Measurements from ENCODE around the gene CBX6. TPM values are rescaled to one million over a fixed set of nuclear protein-coding genes. Genes with fewer than 3 reads are reported as not detected.
"Not testable (repeated sequence)": the region's sequence is repeated elsewhere in the genome, so short reads cannot be mapped to it uniquely, and the experiment has no call there.

CBX6 gene
- total RNA-seq, 1 donor from 2014 or later = 178 TPM

DNA sequence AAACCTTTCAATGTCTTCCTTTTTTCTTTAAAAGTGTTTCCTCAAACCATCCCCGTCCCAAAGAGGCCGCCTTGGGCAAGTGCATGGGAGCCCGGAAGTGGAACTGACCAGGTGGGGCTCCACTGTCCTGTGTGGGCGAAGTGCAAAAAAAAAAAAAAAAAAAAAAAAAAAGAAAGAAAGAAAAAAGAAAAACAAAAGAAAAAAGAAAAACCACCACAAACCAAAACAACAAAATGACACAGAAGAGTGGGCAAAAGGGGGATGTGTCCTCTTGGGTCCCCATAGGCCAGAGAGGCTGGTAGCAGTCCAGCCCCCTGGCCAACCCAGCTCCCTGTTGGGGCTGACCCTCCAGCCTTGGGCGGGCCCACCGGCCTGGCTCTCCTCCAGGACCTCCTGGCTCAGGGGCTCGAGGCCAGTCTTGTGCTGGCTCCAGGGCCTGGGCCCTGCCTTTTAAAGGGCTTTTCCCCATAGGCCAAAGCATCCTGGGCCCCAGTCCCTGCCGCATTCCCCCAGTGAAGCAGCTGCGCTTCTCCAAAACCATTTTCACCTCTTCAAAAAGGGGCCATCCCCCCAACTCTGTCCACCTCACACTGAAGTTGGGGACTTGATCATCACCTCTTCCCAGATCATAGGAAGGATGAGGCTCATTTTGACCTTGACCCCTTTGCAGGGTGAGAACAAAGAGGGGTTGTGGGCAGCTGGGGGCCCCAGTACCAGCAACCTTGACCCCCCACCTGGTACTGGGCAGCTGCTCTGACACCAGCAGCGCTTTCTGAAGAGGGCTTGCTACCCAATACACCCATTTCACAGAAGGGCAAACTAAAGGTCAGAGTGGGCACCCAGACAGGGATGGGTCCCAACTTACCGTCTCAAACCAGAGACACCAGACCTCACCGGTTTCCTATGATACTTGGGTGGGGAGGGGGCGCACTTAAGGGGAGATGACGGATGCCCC is 9.4 kb downstream of the CBX6 start:
- Mint-ChIP-seq H3K27ac (no peak overlapping the region), H3K4me3 (no peak overlapping the region), H3K9me3 (no peaks in the 10 kb centered on the region), H3K36me3 (ENCODE audit: low read depth) (peaks cover 8% of the 10 kb centered on the region), H3K27me3 (ENCODE audit: insufficient read depth) (peaks cover 4% of the 10 kb centered on the region), H3K4me1 (ENCODE audit: low read depth) (no peaks in the 10 kb centered on the region)
- no peak for DNase-seq (ENCODE audit: low spot score)
- intact Hi-C loops (cut with micrococcal nuclease) = no loop called here

DNA sequence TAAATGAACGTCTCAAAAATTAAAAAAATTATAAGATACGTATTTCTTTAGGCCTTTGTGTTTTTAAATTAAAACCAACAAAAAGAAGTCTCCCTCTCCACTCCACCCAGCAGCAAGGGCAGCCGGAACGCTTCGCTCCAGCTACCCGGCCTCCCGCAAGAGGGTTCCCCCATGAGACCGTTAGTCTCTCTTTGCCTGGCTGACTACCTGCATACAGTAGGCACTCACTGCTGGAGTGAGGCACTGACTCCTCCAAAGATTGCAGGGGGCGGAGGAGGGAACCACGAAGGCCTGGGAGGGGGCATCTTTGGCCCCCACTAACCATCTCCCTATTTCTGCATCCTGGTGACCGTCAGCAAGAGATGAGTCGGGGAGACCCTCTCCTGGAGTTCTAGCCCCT is 10.1 kb downstream of the CBX6 start:
- Mint-ChIP-seq H3K9me3 (no peaks in the 10 kb centered on the region), H3K4me1 (ENCODE audit: low read depth) (no peaks in the 10 kb centered on the region), H3K27ac (no peak overlapping the region), H3K27me3 (ENCODE audit: insufficient read depth) (peaks cover 6% of the 10 kb centered on the region), H3K4me3 (no peak overlapping the region), H3K36me3 (ENCODE audit: low read depth) (peaks cover 6% of the 10 kb centered on the region)
- DNase-seq (ENCODE audit: low spot score) = no peak
- intact Hi-C loops (cut with micrococcal nuclease) = no loop called here

DNA sequence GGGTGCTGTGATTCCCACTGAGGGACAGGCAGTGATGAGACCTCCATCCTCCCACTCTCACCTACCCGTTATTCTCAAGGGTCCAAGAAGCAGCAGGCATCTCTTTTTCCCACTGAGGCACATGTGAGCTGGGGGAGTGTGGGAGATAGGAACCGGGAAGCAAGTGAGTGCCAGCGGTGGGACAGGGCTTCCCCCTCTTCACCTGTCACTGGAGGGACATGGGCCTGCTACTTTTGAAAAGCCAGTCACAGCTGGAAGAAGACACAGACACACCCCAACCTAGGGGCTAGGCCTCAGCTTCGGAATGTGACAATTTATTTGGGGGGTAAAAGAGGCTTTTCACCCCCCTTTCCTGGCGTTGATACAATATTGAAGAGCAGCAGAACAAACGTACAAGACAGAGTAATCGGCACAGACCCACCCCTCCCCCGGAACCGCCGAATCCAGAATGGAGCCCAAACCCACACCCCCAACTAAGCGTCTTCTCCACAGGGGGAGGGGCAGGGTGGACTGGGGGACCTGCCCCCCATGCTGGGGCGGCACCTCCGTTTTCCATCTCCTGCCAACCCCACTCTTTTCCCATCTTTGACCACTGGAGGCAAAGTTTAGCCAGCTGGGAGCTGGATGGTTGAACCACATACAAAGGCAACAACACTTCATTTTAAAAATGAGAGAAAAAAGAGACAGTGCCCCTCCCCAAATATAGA is 10.7 kb downstream of the CBX6 start:
- no peak overlapping the region for H3K27ac Mint-ChIP-seq
- intact Hi-C loops (cut with micrococcal nuclease) = no loop called here
- H3K27me3 Mint-ChIP-seq (ENCODE audit: insufficient read depth) = peaks cover 6% of the 10 kb centered on the region
- DNase-seq (ENCODE audit: low spot score) = no peak
- H3K4me3 Mint-ChIP-seq = no peak overlapping the region
- H3K9me3 Mint-ChIP-seq = no peaks in the 10 kb centered on the region
- peaks cover 6% of the 10 kb centered on the region for H3K36me3 Mint-ChIP-seq (ENCODE audit: low read depth)
- H3K4me1 Mint-ChIP-seq (ENCODE audit: low read depth) = no peaks in the 10 kb centered on the region

DNA sequence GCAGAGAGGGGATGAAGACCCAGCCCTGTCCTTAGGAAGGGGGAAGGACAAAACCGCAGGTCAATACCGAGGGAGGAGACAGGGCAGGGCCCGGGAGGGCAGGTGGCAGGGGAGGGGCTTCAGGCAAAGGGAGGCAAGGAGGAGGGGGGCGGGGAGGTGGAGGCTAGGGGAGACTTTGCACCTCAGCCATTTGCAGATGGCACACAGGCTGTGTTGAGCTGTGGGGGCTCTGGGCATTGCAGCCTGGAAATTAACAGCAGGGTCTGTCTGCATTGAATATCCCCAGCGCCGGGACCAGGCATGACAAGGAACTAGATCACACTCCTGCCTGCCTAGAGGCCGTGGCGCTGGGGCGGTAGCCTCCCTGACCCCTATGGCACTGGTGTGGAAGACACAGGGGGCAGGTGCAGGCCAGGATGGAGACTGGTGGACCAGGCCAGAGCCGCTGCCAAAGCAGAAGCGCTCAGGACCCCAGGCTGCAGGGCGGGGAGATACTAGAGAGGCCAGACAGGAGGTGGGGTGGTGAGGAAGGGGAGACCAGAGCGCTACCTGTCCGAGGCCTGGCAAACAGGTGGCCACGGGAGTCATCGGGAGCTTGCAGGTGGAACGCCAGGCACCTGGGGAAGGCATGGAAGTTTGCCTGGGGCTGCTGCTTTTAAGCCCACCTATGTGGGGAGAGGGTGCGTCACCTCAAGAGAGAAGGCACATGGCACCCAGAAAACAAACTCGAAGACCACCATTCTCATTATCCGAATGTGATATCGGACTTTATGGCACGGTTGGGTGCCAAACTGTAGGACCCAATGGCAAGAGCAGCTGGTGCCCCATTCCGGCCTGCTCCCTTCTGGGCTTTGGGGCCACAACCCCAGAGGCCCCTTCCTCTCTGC is 11.5 kb downstream of the CBX6 start:
- H3K4me3 Mint-ChIP-seq = no peak overlapping the region
- peaks cover 6% of the 10 kb centered on the region for H3K27me3 Mint-ChIP-seq (ENCODE audit: insufficient read depth)
- H3K9me3 Mint-ChIP-seq = no peaks in the 10 kb centered on the region
- intact Hi-C loops (cut with micrococcal nuclease) = no loop called here
- no peak overlapping the region for H3K27ac Mint-ChIP-seq
- DNase-seq (ENCODE audit: low spot score) = no peak
- H3K4me1 Mint-ChIP-seq (ENCODE audit: low read depth) = no peaks in the 10 kb centered on the region
- H3K36me3 Mint-ChIP-seq (ENCODE audit: low read depth) = peaks cover 6% of the 10 kb centered on the region

DNA sequence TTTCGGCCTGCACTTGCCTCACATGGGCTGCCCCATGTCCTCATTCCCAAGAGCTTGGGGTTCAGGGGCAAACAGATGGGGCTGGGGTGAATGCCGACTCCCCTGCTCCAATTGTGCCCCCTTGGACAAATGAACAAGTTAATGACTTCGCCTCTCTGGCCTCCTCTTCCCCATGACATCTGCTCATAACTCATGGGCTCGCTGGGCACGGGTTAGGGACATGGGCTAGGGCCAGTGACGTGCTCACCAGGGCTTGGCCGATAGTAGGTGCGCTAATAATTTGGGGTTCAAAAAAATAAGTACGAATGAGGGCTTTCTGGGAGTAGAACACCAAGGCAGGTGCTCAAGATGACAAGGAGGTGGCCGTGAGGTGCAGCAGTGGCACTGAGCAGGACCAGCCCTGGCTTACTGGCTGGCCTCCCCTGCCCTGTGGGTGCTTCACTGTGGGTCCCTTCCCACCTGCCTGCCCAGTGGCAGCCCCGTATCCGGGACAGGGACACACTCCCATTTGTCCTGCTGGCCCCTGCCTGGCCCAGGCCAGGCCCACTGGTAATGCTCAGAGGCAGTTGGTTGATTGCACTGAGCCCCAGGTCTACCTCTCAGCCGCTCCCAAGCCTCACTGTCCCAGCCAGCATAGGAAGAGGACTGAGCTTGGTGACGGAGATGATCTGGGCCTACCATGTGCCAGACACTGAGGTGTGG is 12.3 kb downstream of the CBX6 start:
- Mint-ChIP-seq H3K27me3 (ENCODE audit: insufficient read depth) (peaks cover 10% of the 10 kb centered on the region), H3K27ac (no peak overlapping the region), H3K4me1 (ENCODE audit: low read depth) (no peaks in the 10 kb centered on the region), H3K4me3 (no peak overlapping the region), H3K36me3 (ENCODE audit: low read depth) (peaks cover 6% of the 10 kb centered on the region), H3K9me3 (no peaks in the 10 kb centered on the region)
- intact Hi-C loops (cut with micrococcal nuclease) = no loop called here
- DNase-seq (ENCODE audit: low spot score) = no peak

DNA sequence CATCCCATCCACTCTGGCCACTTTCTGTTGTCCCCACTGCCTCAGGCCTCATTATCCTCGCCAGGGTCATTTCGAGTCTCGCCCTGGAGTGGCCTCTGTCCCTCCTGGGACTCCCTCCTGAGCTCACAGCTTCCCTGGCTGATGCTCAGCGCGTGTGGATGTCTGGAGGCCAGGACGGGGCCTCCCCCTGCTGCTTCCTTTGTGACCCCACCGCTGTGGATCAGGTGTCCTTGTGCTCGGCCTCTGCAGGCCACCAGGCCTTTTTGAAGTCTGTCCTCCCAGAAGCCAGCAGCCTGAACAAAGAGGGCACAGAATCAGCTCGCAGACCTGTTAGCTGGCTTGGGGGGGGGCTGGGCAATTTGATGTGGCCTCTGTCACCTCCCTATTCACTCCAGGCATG is 13.5 kb downstream of the CBX6 start:
- H3K4me1 Mint-ChIP-seq (ENCODE audit: low read depth) = no peaks in the 10 kb centered on the region
- peaks cover 2% of the 10 kb centered on the region for H3K36me3 Mint-ChIP-seq (ENCODE audit: low read depth)
- no peak overlapping the region for H3K4me3 Mint-ChIP-seq
- DNase-seq (ENCODE audit: low spot score) = no peak
- peaks cover 15% of the 10 kb centered on the region for H3K27me3 Mint-ChIP-seq (ENCODE audit: insufficient read depth)
- intact Hi-C loops (cut with micrococcal nuclease) = no loop called here
- no peak overlapping the region for H3K27ac Mint-ChIP-seq
- H3K9me3 Mint-ChIP-seq = no peaks in the 10 kb centered on the region

DNA sequence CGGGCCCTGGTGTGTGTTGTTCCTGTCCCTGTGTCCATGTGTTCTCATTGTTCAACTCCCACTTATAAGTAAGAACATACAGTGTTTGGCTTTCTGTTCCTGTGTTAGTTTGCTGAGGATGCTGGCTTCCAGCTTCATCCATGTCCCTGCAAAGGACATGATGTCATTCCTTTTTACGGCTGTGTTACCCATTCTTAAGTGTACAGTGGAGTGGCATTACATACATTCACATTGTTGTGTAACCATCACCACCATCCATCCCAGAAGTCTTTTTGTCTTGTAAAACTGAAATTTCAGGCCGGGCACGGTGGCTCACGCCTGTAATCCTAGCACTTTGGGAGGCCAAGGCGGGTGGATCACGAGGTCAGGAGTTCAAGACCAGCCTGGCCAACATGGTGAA is 17.5 kb downstream of the CBX6 start:
- intact Hi-C loops (cut with micrococcal nuclease); H3K36me3 Mint-ChIP-seq (ENCODE audit: low read depth); H3K4me3 Mint-ChIP-seq; H3K27ac Mint-ChIP-seq; H3K9me3 Mint-ChIP-seq; H3K4me1 Mint-ChIP-seq (ENCODE audit: low read depth); DNase-seq (ENCODE audit: low spot score): not testable (repeated sequence)
- peaks cover 16% of the 10 kb centered on the region for H3K27me3 Mint-ChIP-seq (ENCODE audit: insufficient read depth)

DNA sequence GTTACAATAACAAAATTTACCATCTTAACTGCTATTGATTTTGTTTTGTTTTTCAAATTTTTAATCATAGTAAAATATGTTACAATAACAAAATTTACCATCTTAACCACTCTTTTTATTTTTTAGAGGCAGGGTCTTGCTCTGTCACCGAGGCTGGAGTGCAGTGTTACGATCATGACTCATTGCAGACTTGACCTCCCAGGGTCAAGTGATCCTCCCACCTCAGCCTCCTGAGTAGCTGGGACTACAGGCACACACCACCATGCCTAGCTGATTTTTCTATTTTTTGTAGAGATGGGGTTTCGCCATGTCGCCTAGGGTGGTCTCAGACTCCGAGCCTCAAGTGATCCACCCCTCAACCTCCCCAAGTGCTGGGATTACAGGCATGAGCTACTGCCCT is 18.1 kb downstream of the CBX6 start:
- H3K4me1 Mint-ChIP-seq (ENCODE audit: low read depth); H3K36me3 Mint-ChIP-seq (ENCODE audit: low read depth); intact Hi-C loops (cut with micrococcal nuclease); H3K27ac Mint-ChIP-seq; DNase-seq (ENCODE audit: low spot score); H3K9me3 Mint-ChIP-seq; H3K4me3 Mint-ChIP-seq: not testable (repeated sequence)
- H3K27me3 Mint-ChIP-seq (ENCODE audit: insufficient read depth) = peaks cover 20% of the 10 kb centered on the region

DNA sequence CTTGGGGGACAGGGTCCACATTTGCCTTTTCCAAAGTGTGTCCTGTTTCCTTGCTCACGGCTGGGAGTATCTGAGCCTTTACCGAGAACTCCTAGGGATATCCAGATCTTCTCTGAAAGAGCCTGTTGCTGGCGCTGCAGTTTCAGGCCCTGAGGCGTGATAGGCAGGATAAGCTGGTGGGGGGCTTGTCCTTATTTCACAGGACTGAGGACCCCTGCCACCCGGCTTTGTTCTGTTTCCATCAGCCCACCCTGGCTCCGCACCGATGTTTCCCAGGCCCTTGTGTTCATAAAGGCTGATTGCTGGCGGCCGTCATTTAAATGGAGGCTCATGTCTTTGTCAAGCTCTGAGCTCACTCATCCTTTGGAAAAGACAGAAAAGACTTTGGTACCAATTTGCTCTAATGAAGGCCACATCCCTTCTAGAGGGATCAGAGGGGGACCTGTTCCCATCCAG is 18.8 kb downstream of the CBX6 start:
- Mint-ChIP-seq H3K27me3 (ENCODE audit: insufficient read depth) (peaks cover 19% of the 10 kb centered on the region), H3K27ac (no peak overlapping the region), H3K36me3 (ENCODE audit: low read depth) (no peaks in the 10 kb centered on the region), H3K4me3 (no peak overlapping the region), H3K9me3 (no peaks in the 10 kb centered on the region), H3K4me1 (ENCODE audit: low read depth) (no peaks in the 10 kb centered on the region)
- DNase-seq (ENCODE audit: low spot score) = no peak
- intact Hi-C loops (cut with micrococcal nuclease) = no loop called here

DNA sequence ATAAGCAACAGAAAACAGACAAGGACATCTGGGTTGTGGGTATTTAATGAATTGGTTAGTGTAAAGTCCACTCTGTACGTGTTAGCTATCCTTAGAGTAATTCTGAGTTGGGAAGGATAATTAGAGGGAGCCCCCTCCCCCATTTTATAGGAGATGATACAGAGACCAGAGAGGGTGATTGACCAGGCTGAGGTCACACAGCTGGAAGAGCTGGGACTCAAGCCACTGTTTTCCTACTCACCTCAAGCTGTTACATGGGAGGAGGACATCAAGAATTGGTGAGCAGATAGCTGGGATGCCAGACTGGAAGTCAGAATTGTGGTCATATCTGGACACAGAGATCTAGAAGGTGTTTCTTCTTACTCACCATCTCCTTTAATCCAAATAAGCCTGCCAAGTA is 19.5 kb downstream of the CBX6 start:
- Mint-ChIP-seq H3K4me1 (ENCODE audit: low read depth) (no peaks in the 10 kb centered on the region), H3K27ac (no peak overlapping the region), H3K27me3 (ENCODE audit: insufficient read depth) (peaks cover 21% of the 10 kb centered on the region), H3K36me3 (ENCODE audit: low read depth) (no peaks in the 10 kb centered on the region), H3K9me3 (no peaks in the 10 kb centered on the region), H3K4me3 (no peak overlapping the region)
- no peak for DNase-seq (ENCODE audit: low spot score)
- intact Hi-C loops (cut with micrococcal nuclease) = no loop called here

DNA sequence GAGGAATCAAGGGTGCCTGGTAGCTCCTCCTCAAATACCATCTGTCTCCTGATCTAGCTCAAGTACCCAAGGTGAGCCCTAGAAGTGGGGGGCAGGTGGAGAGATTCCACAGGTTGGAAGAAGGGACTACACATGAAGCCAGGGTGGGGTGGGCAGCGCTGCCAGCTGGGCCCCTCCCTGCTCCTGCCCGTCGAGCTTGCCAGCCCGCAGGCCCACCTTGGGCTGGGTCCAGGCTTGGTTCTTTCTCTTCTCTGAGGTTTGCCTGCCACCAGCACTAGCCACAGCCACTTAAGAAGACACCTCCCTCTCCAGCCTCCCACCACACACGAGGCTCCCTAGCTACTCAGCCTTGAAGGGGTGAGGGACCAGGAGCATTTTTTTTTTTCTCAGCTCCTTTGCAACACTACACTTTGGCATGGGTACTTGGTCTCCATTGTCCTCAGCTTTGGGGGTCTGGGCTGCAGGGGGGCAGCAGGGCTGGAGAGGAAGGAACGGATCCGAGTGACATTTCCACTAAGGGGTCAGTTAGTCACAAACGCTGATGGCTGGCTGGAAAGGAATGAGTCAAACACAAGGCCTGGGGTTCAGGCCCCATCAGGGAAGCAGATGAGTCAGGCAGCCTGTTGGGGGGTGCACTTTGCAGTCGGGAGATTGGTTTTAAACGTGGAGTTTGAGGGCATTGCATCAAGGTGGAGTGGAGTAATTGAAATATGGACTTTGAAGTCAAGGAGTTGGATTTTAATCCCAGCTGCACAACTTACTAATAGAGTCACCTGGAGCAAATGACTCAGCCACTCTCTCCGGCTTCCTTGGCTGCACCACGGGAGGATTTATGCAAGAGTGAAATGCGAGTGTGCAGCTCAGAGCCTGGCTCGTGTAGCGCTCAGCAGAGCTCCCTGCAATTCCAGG is 20.8 kb downstream of the CBX6 start:
- DNase-seq (ENCODE audit: low spot score) = no peak
- Mint-ChIP-seq H3K27ac (no peak overlapping the region), H3K27me3 (ENCODE audit: insufficient read depth) (peaks cover 31% of the 10 kb centered on the region), H3K4me1 (ENCODE audit: low read depth) (no peaks in the 10 kb centered on the region), H3K36me3 (ENCODE audit: low read depth) (no peaks in the 10 kb centered on the region), H3K4me3 (no peak overlapping the region), H3K9me3 (no peaks in the 10 kb centered on the region)
- intact Hi-C loops (cut with micrococcal nuclease) = no loop called here
